ENCODE measurements around the gene DSEL.

GRCh38 chr18:67475673-67476072, 40.8 kb downstream of the DSEL start:
- TF ChIP-seq CTCF (IDR thresholded peaks at IDR 0.05) (no peak), EP300 (IDR thresholded peaks at IDR 0.05) (no peak), POLR2AphosphoS5 (IDR thresholded peaks at IDR 0.05) (no peak)

Data from sigmoid colon (tissue), 4 donors.